HepG2 (cell line): ENCODE data around the gene NFATC3. TPM values are rescaled to one million over a fixed set of nuclear protein-coding genes. Genes with fewer than 3 reads are reported as not detected.
A peak's percentile ranks its signal among the peaks of the same experiment; 100 is the strongest.

Source experiments
- ATF2 ChIP-seq: sonication (generic); formaldehyde crosslinking; IDR thresholded peaks from 2 replicates; pipeline ENCODE4 v1.4.0; 2020; ENCODE audit warnings: missing genetic modification reagents
- E2F5 ChIP-seq: sonication (generic); formaldehyde crosslinking; conservative IDR thresholded peaks from 2 replicates; pipeline ENCODE4 v1.4.0; 2020; ENCODE audit warnings: missing genetic modification reagents
- HDAC1 ChIP-seq: sonication (generic); formaldehyde crosslinking; IDR thresholded peaks from 2 replicates; pipeline ENCODE4 v1.5.1; 2020; ENCODE audit warnings: mild to moderate bottlenecking, missing genetic modification reagents
- MEF2D ChIP-seq: sonication (generic); formaldehyde crosslinking; IDR thresholded peaks from 2 replicates; pipeline ENCODE4 v1.5.1; 2020; ENCODE audit warnings: mild to moderate bottlenecking, missing genetic modification reagents
- NR2F2 ChIP-seq: IDR thresholded peaks from 2 replicates; pipeline ENCODE4 v1.6.1; 2012; ENCODE audit warnings: low read depth, inconsistent platforms, borderline replicate concordance
- PAX8 ChIP-seq: sonication (generic); formaldehyde crosslinking; IDR thresholded peaks from 2 replicates; pipeline ENCODE4 v1.8.0; 2022; ENCODE audit warnings: mild to moderate bottlenecking, missing genetic modification reagents, borderline replicate concordance
- PRDM10 ChIP-seq: sonication (generic); formaldehyde crosslinking; IDR thresholded peaks from 2 replicates; pipeline ENCODE4 v1.4.0; 2020; ENCODE audit warnings: low read depth, missing genetic modification reagents
- RARA ChIP-seq: IDR thresholded peaks from 2 replicates; pipeline ENCODE4 v1.6.1; 2016; ENCODE audit warnings: missing genetic modification reagents, missing compliant biosample characterization
- SAFB2 ChIP-seq: sonication (generic); formaldehyde crosslinking; IDR thresholded peaks from 2 replicates; pipeline ENCODE4 v1.5.1; 2020; ENCODE audit warnings: missing genetic modification reagents, low read depth, mild to moderate bottlenecking, borderline replicate concordance
- ZMAT3 ChIP-seq: sonication (generic); formaldehyde crosslinking; conservative IDR thresholded peaks from 2 replicates; pipeline ENCODE4 v1.7.0; 2021; ENCODE audit warnings: missing genetic modification reagents
- ZNF432 ChIP-seq: sonication (generic); formaldehyde crosslinking; IDR thresholded peaks from 2 replicates; pipeline ENCODE4 v1.5.0; 2020; ENCODE audit warnings: missing genetic modification reagents, mild to moderate bottlenecking, borderline replicate concordance
- ZNF552 ChIP-seq: sonication (generic); formaldehyde crosslinking; IDR thresholded peaks from 2 replicates; pipeline ENCODE4 v1.9.0; 2022; ENCODE audit warnings: missing genetic modification reagents, mild to moderate bottlenecking, borderline replicate concordance
- ZNF777 ChIP-seq: sonication (generic); formaldehyde crosslinking; IDR thresholded peaks from 2 replicates; pipeline ENCODE4 v1.4.0; 2020; ENCODE audit warnings: missing genetic modification reagents
- ZNF784 ChIP-seq: sonication (generic); formaldehyde crosslinking; IDR thresholded peaks from 2 replicates; pipeline ENCODE4 v1.5.1; 2020; ENCODE audit warnings: missing genetic modification reagents, mild to moderate bottlenecking, borderline replicate concordance
- ZNF788 ChIP-seq: sonication (generic); formaldehyde crosslinking; IDR thresholded peaks from 2 replicates; pipeline ENCODE4 v1.5.0; 2020; ENCODE audit warnings: mild to moderate bottlenecking, missing genetic modification reagents, borderline replicate concordance
- ZZZ3 ChIP-seq: sonication (generic); formaldehyde crosslinking; IDR thresholded peaks from 2 replicates; pipeline ENCODE4 v1.4.0; 2020; ENCODE audit warnings: missing genetic modification reagents, mild to moderate bottlenecking, borderline replicate concordance
- polyA plus RNA-seq, 8 experiments: library from polyadenylated mRNA; depleted of rRNA in 3 of 8; stranded (reverse) in 7 of 8; unstranded in 1 of 8; fragments of >200 nt; fragmentation: Illumina TruSeq in 4 of 8; extraction: Trizol in 4 of 8; gene quantifications; 2 replicates each; pipeline versions ENCODE4 v1.2.1 to v1.2.3, GENCODE V29; 2011 to 2016; ENCODE audit warnings: low read depth in 4 of 8, missing spikeins in 1 of 8, mixed read lengths in 1 of 8; ENCODE audit not compliant: insufficient read depth in 1 of 8
- total RNA-seq, 5 experiments: library from RNA; depleted of rRNA; stranded (reverse); fragments of >200 nt; fragmentation: Illumina TruSeq; extraction: Trizol; gene quantifications; 2 replicates each; pipeline ENCODE4 v1.2.3, GENCODE V29; 2016; ENCODE audit warnings: low read depth in 1 of 5
- TF ChIP-seq, protein P1 (sequence below): sonication (generic); formaldehyde crosslinking; IDR thresholded peaks from 2 replicates; pipeline ENCODE4 v1.4.0; 2020; ENCODE audit warnings: mild to moderate bottlenecking, low read depth, missing genetic modification reagents

NFATC3 gene
- total and polyA plus RNA-seq, 2 of the 13 experiments (the other 11 are each of a cell fraction or from before 2014, with no cell fraction given) = 52.6 to 62.7 TPM

DNA sequence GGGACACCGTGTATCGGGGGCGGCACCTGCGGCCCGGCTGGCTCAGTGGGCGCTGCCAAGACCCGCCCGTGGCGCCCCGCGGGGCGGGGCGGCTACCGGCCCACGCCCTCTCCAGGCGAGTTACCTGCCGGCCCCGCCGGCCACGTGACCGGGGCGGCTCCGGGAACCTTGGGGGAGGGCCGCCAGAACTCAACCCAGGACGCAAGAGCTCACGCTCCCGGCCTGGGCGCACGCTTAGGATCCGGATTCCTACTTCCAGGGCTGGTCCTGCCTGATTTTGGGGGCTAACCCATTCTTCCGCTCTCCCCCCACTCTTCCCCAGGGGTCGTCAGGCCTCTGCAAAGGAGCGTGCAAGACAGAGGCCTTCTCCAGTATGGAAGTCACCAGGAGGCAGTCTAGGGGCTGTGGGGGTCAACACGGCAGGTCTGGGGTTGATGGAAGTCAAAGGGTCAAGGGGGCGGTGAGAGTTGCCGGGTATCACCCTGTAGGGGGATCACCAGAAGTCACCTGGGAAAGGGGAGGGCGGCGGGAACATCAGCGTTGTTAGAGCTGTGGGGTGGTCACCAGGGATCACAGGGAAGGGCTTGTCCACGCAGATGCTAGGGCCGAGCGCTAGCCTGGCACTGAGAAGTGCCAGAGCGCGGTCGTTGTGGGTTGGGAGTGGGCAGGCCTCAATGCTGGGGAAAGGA is 151.1 kb downstream of the NFATC3 start (continued):
- 0 out of 2 replicates have a peak, but pooled peaks have one; percentile 44 for TF ChIP-seq MEF2D (CRISPR knock-in tag)
- TF ChIP-seq E2F5 (CRISPR knock-in tag) = no peak; the same call in 1 of the 2 replicates
- TF ChIP-seq ZMAT3 = no peak
- no peak for TF ChIP-seq ZNF788 (CRISPR knock-in tag)
- peak; percentile 2; the same call in 1 of the 2 replicates for TF ChIP-seq SAFB2
- peak; percentile 56 for TF ChIP-seq RARA (CRISPR knock-in tag)
- peak; percentile 56; the same call in 1 of the 2 replicates for TF ChIP-seq ZZZ3 (CRISPR knock-in tag)
- no peak; the same call in 1 of the 2 replicates for TF ChIP-seq ATF2 (CRISPR knock-in tag)
- no peak for TF ChIP-seq PRDM10 (CRISPR knock-in tag)
- 0 out of 2 replicates have a peak, but pooled peaks have one; percentile 72 for TF ChIP-seq HDAC1 (CRISPR knock-in tag)
- peak; percentile 39; the same call in 1 of the 2 replicates for TF ChIP-seq PAX8 (CRISPR knock-in tag)
- TF ChIP-seq ZNF432 (CRISPR knock-in tag) = no peak
- TF ChIP-seq ZNF777 (CRISPR knock-in tag) = no peak
- TF ChIP-seq, protein P1, sequence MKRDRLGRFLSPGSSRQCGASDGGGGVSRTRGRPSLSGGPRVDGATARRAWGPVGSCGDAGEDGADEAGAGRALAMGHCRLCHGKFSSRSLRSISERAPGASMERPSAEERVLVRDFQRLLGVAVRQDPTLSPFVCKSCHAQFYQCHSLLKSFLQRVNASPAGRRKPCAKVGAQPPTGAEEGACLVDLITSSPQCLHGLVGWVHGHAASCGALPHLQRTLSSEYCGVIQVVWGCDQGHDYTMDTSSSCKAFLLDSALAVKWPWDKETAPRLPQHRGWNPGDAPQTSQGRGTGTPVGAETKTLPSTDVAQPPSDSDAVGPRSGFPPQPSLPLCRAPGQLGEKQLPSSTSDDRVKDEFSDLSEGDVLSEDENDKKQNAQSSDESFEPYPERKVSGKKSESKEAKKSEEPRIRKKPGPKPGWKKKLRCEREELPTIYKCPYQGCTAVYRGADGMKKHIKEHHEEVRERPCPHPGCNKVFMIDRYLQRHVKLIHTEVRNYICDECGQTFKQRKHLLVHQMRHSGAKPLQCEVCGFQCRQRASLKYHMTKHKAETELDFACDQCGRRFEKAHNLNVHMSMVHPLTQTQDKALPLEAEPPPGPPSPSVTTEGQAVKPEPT = peak; percentile 61; the same call in 1 of the 2 replicates
- TF ChIP-seq ZNF784 (CRISPR knock-in tag) = no peak
- peak; percentile 57; the same call in 1 of the 2 replicates for TF ChIP-seq NR2F2
- no peak for TF ChIP-seq ZNF552 (CRISPR knock-in tag)
